TTC549 (cell line): ENCODE measurements around the gene HPS1.
"Not testable (repeated sequence)": the region's sequence is repeated elsewhere in the genome, so short reads cannot be mapped to it uniquely, and the experiment has no call there.

Experiments
- FAIRE-seq: peaks from 2 replicates; lab custom pipeline; 2012; peaks lifted over from hg19 to GRCh38; lab: Jason Lieb, UNC

The HPS1 gene

GRCh38 chr10:98388101-98388655, 58.6 kb downstream of the HPS1 start:
- FAIRE-seq = no peak

GRCh38 chr10:98384531-98385133, 62.1 kb downstream of the HPS1 start:
- no peak for FAIRE-seq

- no peak for FAIRE-seq
Measured at GRCh38 chr10:98383869-98384268, 62.9 kb downstream of the HPS1 start.

GRCh38 chr10:98383134-98383667, 63.5 kb downstream of the HPS1 start:
- not testable (repeated sequence) for FAIRE-seq

GRCh38 chr10:98382691-98383101, 64.0 kb downstream of the HPS1 start:
- no peak for FAIRE-seq

GRCh38 chr10:98380493-98381339, 66.0 kb downstream of the HPS1 start:
- FAIRE-seq = no peak

GRCh38 chr10:98378722-98379121, 68.0 kb downstream of the HPS1 start:
- FAIRE-seq = no peak

- FAIRE-seq = no peak
Measured at GRCh38 chr10:98377536-98377935, 69.2 kb downstream of the HPS1 start.

GRCh38 chr10:98377001-98377400, 69.7 kb downstream of the HPS1 start:
- no peak for FAIRE-seq

GRCh38 chr10:98376485-98376884, 70.2 kb downstream of the HPS1 start:
- no peak for FAIRE-seq

- FAIRE-seq = no peak
Measured at GRCh38 chr10:98374217-98374985, 72.3 kb downstream of the HPS1 start.

- no peak for FAIRE-seq
Measured at GRCh38 chr10:98373260-98374040, 73.3 kb downstream of the HPS1 start.

GRCh38 chr10:98370831-98371820, 75.6 kb downstream of the HPS1 start:
- FAIRE-seq = no peak

- FAIRE-seq = no peak
Measured at GRCh38 chr10:98369801-98370200, 76.9 kb downstream of the HPS1 start.

- no peak for FAIRE-seq
Measured at GRCh38 chr10:98368644-98369043, 78.1 kb downstream of the HPS1 start.

- FAIRE-seq = no peak
Measured at GRCh38 chr10:98367604-98368451, 78.9 kb downstream of the HPS1 start.
